Lung (tissue), 12 donors: ENCODE results near the gene SLC35F1. TPM values are rescaled to one million over a fixed set of nuclear protein-coding genes. Genes with fewer than 3 reads are reported as not detected.

Experiments used
- ATAC-seq: fragments of 200-7000 bp; cut with Tn5 transposase; one replicate; pipeline ENCODE4 v1.9.1; 2020; ENCODE audit warnings: moderate number of reproducible peaks; ENCODE audit not compliant: insufficient read depth, low FRiP score
- DNase-seq, 3 donors: peaks; one replicate each; pipeline ENCODE4 v3.0.0-alpha.2; 2013 to 2017
- H3K27ac ChIP-seq, 2 donors: one replicate each; pipeline ENCODE4 v1.5.1; 2013; ENCODE audit warnings: mild to moderate bottlenecking in 2 of 2, moderate library complexity in 2 of 2, control low read depth in 1 of 2, inconsistent platforms in 1 of 2, low read depth in 1 of 2, low read length in 1 of 2
- H3K27me3 ChIP-seq, 3 donors: one replicate each; pipeline ENCODE4 v1.5.1; 2013; ENCODE audit warnings: low read length in 2 of 3; ENCODE audit not compliant: control insufficient read depth in 3 of 3, insufficient read depth in 3 of 3
- H3K36me3 ChIP-seq, 4 donors: one replicate each; pipeline ENCODE4 v1.5.1; 2013; ENCODE audit warnings: low read length in 4 of 4, mild to moderate bottlenecking in 1 of 4, moderate library complexity in 1 of 4; ENCODE audit not compliant: control insufficient read depth in 4 of 4, insufficient read depth in 4 of 4
- H3K4me1 ChIP-seq, 5 donors: one replicate each; pipeline ENCODE4 v1.5.1; 2013; ENCODE audit warnings: low read length in 5 of 5, mild to moderate bottlenecking in 2 of 5, moderate library complexity in 1 of 5; ENCODE audit not compliant: control insufficient read depth in 5 of 5, insufficient read depth in 5 of 5
- H3K4me3 ChIP-seq: one replicate; pipeline ENCODE4 v1.5.1; 2013; ENCODE audit warnings: mild to moderate bottlenecking, control low read depth, moderate library complexity
- H3K9ac ChIP-seq, 2 donors: one replicate each; pipeline ENCODE4 v1.5.1; 2013; ENCODE audit warnings: low read length in 2 of 2, control low read depth in 1 of 2; ENCODE audit not compliant: insufficient read depth in 1 of 2
- H3K9me3 ChIP-seq, 4 donors: one replicate each; pipeline ENCODE4 v1.5.1; 2013; ENCODE audit warnings: low read length in 3 of 4, mild to moderate bottlenecking in 1 of 4, moderate library complexity in 1 of 4; ENCODE audit not compliant: control insufficient read depth in 4 of 4, insufficient read depth in 3 of 4
- CTCF ChIP-seq: IDR thresholded peaks from 2 replicates; pipeline ENCODE4 v1.5.1; 2012; ENCODE audit warnings: mild to moderate bottlenecking; ENCODE audit errors: control extremely low read depth, extremely low read depth
- WGBS, 2 donors: extraction: QIAGEN DNeasy Blood & Tissue Kit; methylation state at CpG; one replicate each; pipeline ENCODE4 v1.1.7; 2013; 5-methylcytosine and 5-hydroxymethylcytosine counted together
- polyA plus RNA-seq, 2 donors: library from polyadenylated mRNA; stranded (reverse); fragments of 200-250 nt; gene quantifications; one replicate each; pipeline ENCODE4 v1.2.1, GENCODE V29; 2013
- total RNA-seq, 2 donors: library from RNA; depleted of rRNA in 1 of 2; stranded (reverse); fragments of >200 nt in 1 of 2; gene quantifications; one replicate each; pipeline ENCODE4 v1.2.1, GENCODE V29; 2014 to 2021
- donor health status: control.
- donor health status: control.
- donor health status: Bipolar disorder and iron deficiency.
- donor health status: healthy.
- donor health status: DM: yes; HTN: yes; CAD: no.

The SLC35F1 gene
- total and polyA plus RNA-seq, 4 donors = 0.04 to 5.7 (median 0.07) TPM

GRCh38 chr6:117915846-117916245, 8.8 kb downstream of the SLC35F1 start:
- H3K36me3 ChIP-seq = no peaks in the 10 kb centered on the region
- peaks cover 3 to 9% (median 5%) of the 10 kb centered on the region in 3 donors for H3K27me3 ChIP-seq
- ATAC-seq = no peak
- H3K27ac ChIP-seq = no peak overlapping the region
- H3K9me3 ChIP-seq = no peaks in the 10 kb centered on the region
- peaks cover 0 to 16% (median 3%) of the 10 kb centered on the region in 5 donors for H3K4me1 ChIP-seq
- H3K9ac ChIP-seq = no peak overlapping the region
- no peak overlapping the region for H3K4me3 ChIP-seq
- no peak for DNase-seq
- 61 to 67% methylated on average over 4 of the region's 4 CpGs for WGBS, 2 donors
- TF ChIP-seq CTCF = no peak

GRCh38 chr6:117916483-117916882, 9.4 kb downstream of the SLC35F1 start:
- Histone ChIP-seq H3K9ac (no peak overlapping the region), H3K4me3 (no peak overlapping the region), H3K27me3 (peaks cover 3 to 8% (median 5%) of the 10 kb centered on the region in 3 donors), H3K9me3 (no peaks in the 10 kb centered on the region), H3K4me1 (peaks cover 0 to 16% (median 3%) of the 10 kb centered on the region in 5 donors), H3K36me3 (no peaks in the 10 kb centered on the region), H3K27ac (no peak overlapping the region)
- ATAC-seq (no peak), DNase-seq (no peak)
- 90 to 100% methylated on average over 1 of the region's 1 CpG for WGBS, 2 donors
- TF ChIP-seq CTCF = no peak

GRCh38 chr6:117917176-117917575, 10.1 kb downstream of the SLC35F1 start:
- TF ChIP-seq CTCF = no peak
- DNase-seq = no peak
- 80 to 84% methylated on average over 2 of the region's 2 CpGs for WGBS, 2 donors
- Histone ChIP-seq H3K27ac (no peak overlapping the region), H3K9ac (no peak overlapping the region), H3K4me3 (no peak overlapping the region), H3K36me3 (no peaks in the 10 kb centered on the region), H3K27me3 (peaks cover 3 to 10% (median 5%) of the 10 kb centered on the region in 3 donors), H3K4me1 (peaks cover 0 to 16% (median 3%) of the 10 kb centered on the region in 5 donors), H3K9me3 (no peaks in the 10 kb centered on the region)
- no peak for ATAC-seq

- no peak overlapping the region for H3K9ac ChIP-seq
- H3K27me3 ChIP-seq = peaks cover 3 to 10% (median 5%) of the 10 kb centered on the region in 3 donors
- no peak overlapping the region for H3K4me3 ChIP-seq
- H3K4me1 ChIP-seq = peaks cover 0 to 16% (median 3%) of the 10 kb centered on the region in 5 donors
- 60 to 61% methylated on average over 5 of the region's 5 CpGs for WGBS, 2 donors
- H3K27ac ChIP-seq = no peak overlapping the region
- ATAC-seq (no peak), DNase-seq (no peak)
- no peak for TF ChIP-seq CTCF
- no peaks in the 10 kb centered on the region for H3K36me3 ChIP-seq
- H3K9me3 ChIP-seq = no peaks in the 10 kb centered on the region
These were observed 11.4 kb downstream of the SLC35F1 start for GRCh38 chr6:117918454-117918853.
